OCI-LY7 (cell line): ENCODE data around the gene TLE3. TPM values are rescaled to one million over a fixed set of nuclear protein-coding genes. Genes with fewer than 3 reads are reported as not detected.

ENCODE experiments used
- BruUV-seq: library from RNA; stranded (reverse); fragments of 400-500 nt; replicated peaks from 2 replicates; lab custom pipeline; 2021; lab: Mats Ljungman, UMichigan
- CTCF ChIA-PET: fragments of 300-600 bp; sonication (Branson Sonifier 250); formaldehyde crosslinking; loops from one replicate; lab custom pipeline; 2022; ENCODE audit warnings: antibody characterized with exemption; ENCODE audit not compliant: unreplicated experiment; lab: Charles Lee
- POLR2A ChIA-PET: fragments of 300-600 bp; sonication (Branson Sonifier 250); formaldehyde crosslinking; loops from one replicate; lab custom pipeline; 2022; ENCODE audit warnings: antibody characterized with exemption; lab: Charles Lee
- DNase-seq: peaks from one replicate; pipeline ENCODE4 v3.0.0-alpha.2; 2015; ENCODE audit warnings: low spot score
- H2AFZ ChIP-seq: fragments of 200-600 bp; sonication (generic), shearing (Covaris generic); 2 replicates; pipeline ENCODE4 v1.6.1; 2014; ENCODE audit warnings: mild to moderate bottlenecking, antibody characterized with exemption, low read length, moderate library complexity
- H3K27ac ChIP-seq: fragments of 200-600 bp; sonication (generic); 2 replicates; pipeline ENCODE4 v1.5.1; 2014; ENCODE audit warnings: mixed run types, low read depth, mild to moderate bottlenecking, moderate library complexity, low read length, inconsistent platforms; ENCODE audit not compliant: poor library complexity, severe bottlenecking
- H3K36me3 ChIP-seq: fragments of 200-600 bp; sonication (generic); 2 replicates; pipeline ENCODE4 v1.6.1; 2014; ENCODE audit warnings: mild to moderate bottlenecking, antibody characterized with exemption, low read length, moderate library complexity, mixed read lengths; ENCODE audit not compliant: insufficient read depth
- H3K4me1 ChIP-seq: fragments of 200-600 bp; sonication (generic); 2 replicates; pipeline ENCODE4 v1.5.1; 2014; ENCODE audit warnings: mild to moderate bottlenecking, low read length; ENCODE audit not compliant: insufficient read depth, poor library complexity, severe bottlenecking
- H3K4me2 ChIP-seq: fragments of 200-600 bp; sonication (generic); 2 replicates; pipeline ENCODE4 v1.6.1; 2014; ENCODE audit warnings: mild to moderate bottlenecking, low read length
- H3K4me3 ChIP-seq: fragments of 200-600 bp; sonication (generic); 2 replicates; pipeline ENCODE4 v1.5.1; 2014; ENCODE audit warnings: mild to moderate bottlenecking, low read depth, low read length; ENCODE audit not compliant: poor library complexity, severe bottlenecking
- H3K79me2 ChIP-seq: fragments of 200-600 bp; sonication (generic); 2 replicates; pipeline ENCODE4 v1.6.1; 2016; ENCODE audit warnings: low read depth, mild to moderate bottlenecking, low read length, moderate library complexity, mixed read lengths; ENCODE audit not compliant: insufficient read depth
- H3K9me2 ChIP-seq: fragments of 200-600 bp; sonication (generic); 2 replicates; pipeline ENCODE4 v1.6.1; 2016; ENCODE audit warnings: mild to moderate bottlenecking, low read length, mixed read lengths; ENCODE audit not compliant: insufficient read depth
- H3K9me3 ChIP-seq: fragments of 200-600 bp; sonication (generic); 2 replicates; pipeline ENCODE4 v1.6.1; 2014; ENCODE audit warnings: mild to moderate bottlenecking, mixed run types, low read length, mixed read lengths
- H4K20me1 ChIP-seq: fragments of 200-600 bp; sonication (generic); 2 replicates; pipeline ENCODE4 v1.6.1; 2014; ENCODE audit warnings: mild to moderate bottlenecking, antibody characterized with exemption, low read length, moderate library complexity, mixed read lengths; ENCODE audit not compliant: insufficient read depth
- CTCF ChIP-seq: fragments of 200-600 bp; sonication (generic); conservative IDR thresholded peaks from 2 replicates; pipeline ENCODE4 v1.5.1; 2014; ENCODE audit warnings: mild to moderate bottlenecking, antibody characterized with exemption, low read length, moderate library complexity, mixed read lengths
- EZH2phosphoT487 ChIP-seq: fragments of 200-600 bp; sonication (generic); IDR thresholded peaks from 2 replicates; pipeline ENCODE4 v1.6.1; 2018; ENCODE audit warnings: low read depth, borderline replicate concordance, mild to moderate bottlenecking, mixed run types, antibody characterized with exemption, low read length, moderate library complexity, mixed read lengths
- intact Hi-C: fragments of 100-400 bp; cut with micrococcal nuclease; formaldehyde crosslinking; loops from one replicate; pipeline ENCODE4 v1.10.0; 2022; ENCODE audit not compliant: unreplicated experiment
- total RNA-seq, 2 experiments: library from RNA; depleted of rRNA in 1 of 2; stranded (reverse); fragments of >200 nt in 1 of 2; shearing (Covaris generic) in 1 of 2; gene quantifications; 2 replicates each; pipeline ENCODE4 v1.2.3, GENCODE V29; 2014 to 2022

TLE3 gene
- total RNA-seq, 2 experiments from 2014 or later = 31.9 to 37.9 TPM

GRCh38 chr15:70026991-70027390 lies 70.7 kb downstream of the TLE3 start:
- Histone ChIP-seq H3K9me2 (no peaks in the 10 kb centered on the region), H2AFZ (no peak overlapping the region), H4K20me1 (no peaks in the 10 kb centered on the region), H3K4me1 (peaks cover 17% of the 10 kb centered on the region), H3K4me3 (no peak overlapping the region), H3K4me2 (no peak overlapping the region), H3K79me2 (no peaks in the 10 kb centered on the region), H3K36me3 (no peaks in the 10 kb centered on the region; the same call in 1 of the 2 replicates), H3K9me3 (peaks cover 3% of the 10 kb centered on the region; the same call in 1 of the 2 replicates), H3K27ac (no peak overlapping the region)
- TF ChIP-seq EZH2phosphoT487 = no peak
- TF ChIP-seq CTCF = no peak
- POLR2A ChIA-PET = no interaction called here
- CTCF ChIA-PET = no interaction called here
- no TSS peak for BruUV-seq
- DNase-seq = no peak
- intact Hi-C loops = no loop called here

GRCh38 chr15:70025413-70026296 lies 72.1 kb downstream of the TLE3 start:
- no peak overlapping the region for H3K4me2 ChIP-seq
- H3K79me2 ChIP-seq = no peaks in the 10 kb centered on the region
- no peaks in the 10 kb centered on the region for H4K20me1 ChIP-seq
- DNase-seq = no peak
- H2AFZ ChIP-seq = no peak overlapping the region
- BruUV-seq = no TSS peak
- no peaks in the 10 kb centered on the region for H3K9me2 ChIP-seq
- CTCF ChIA-PET = no interaction called here
- H3K36me3 ChIP-seq = no peaks in the 10 kb centered on the region; the same call in 1 of the 2 replicates
- intact Hi-C loops = no loop called here
- H3K4me3 ChIP-seq = no peak overlapping the region
- TF ChIP-seq CTCF = no peak
- no peak for TF ChIP-seq EZH2phosphoT487
- H3K27ac ChIP-seq = no peak overlapping the region
- peaks cover 3% of the 10 kb centered on the region; the same call in 1 of the 2 replicates for H3K9me3 ChIP-seq
- POLR2A ChIA-PET = no interaction called here
- peaks cover 17% of the 10 kb centered on the region for H3K4me1 ChIP-seq

GRCh38 chr15:70024521-70024920 lies 73.2 kb downstream of the TLE3 start:
- CTCF ChIA-PET = no interaction called here
- BruUV-seq = no TSS peak
- no peak for DNase-seq

More at GRCh38 chr15:70024521-70024920, 73.2 kb downstream of the TLE3 start:
- Histone ChIP-seq H3K4me1 (peaks cover 23% of the 10 kb centered on the region), H4K20me1 (no peaks in the 10 kb centered on the region), H2AFZ (no peak overlapping the region), H3K79me2 (no peaks in the 10 kb centered on the region), H3K36me3 (no peaks in the 10 kb centered on the region; the same call in 1 of the 2 replicates), H3K9me3 (peaks cover 3% of the 10 kb centered on the region; the same call in 1 of the 2 replicates), H3K4me3 (no peak overlapping the region), H3K9me2 (no peaks in the 10 kb centered on the region), H3K27ac (no peak overlapping the region), H3K4me2 (no peak overlapping the region)
- POLR2A ChIA-PET = no interaction called here
- no peak for TF ChIP-seq CTCF
- intact Hi-C loops = no loop called here
